Spleen (tissue), 11 donors: ENCODE results near the gene PADI2. TPM values are rescaled to one million over a fixed set of nuclear protein-coding genes. Genes with fewer than 3 reads are reported as not detected.

Experiments
- DNase-seq: peaks from one replicate; pipeline ENCODE4 v3.0.0-alpha.2; 2020
- H3K27ac ChIP-seq, 8 donors: fragments of 200-600 bp; sonication (generic) in 7 of 8; 1 replicate in 4 of 8; 2 replicates in 4 of 8; pipeline versions ENCODE4 v1.5.0 to v1.8.0; 2016 to 2021; ENCODE audit warnings: inconsistent platforms in 4 of 8, mild to moderate bottlenecking in 4 of 8, moderate library complexity in 1 of 8
- H3K27me3 ChIP-seq, 7 donors: fragments of 200-600 bp; sonication (generic) in 6 of 7; replicated peaks in 1 of 7; 1 replicate in 4 of 7; 2 replicates in 3 of 7; pipeline versions ENCODE4 v1.5.0 to v1.8.0; 2016 to 2021; ENCODE audit warnings: inconsistent platforms in 3 of 7, mild to moderate bottlenecking in 1 of 7
- H3K36me3 ChIP-seq, 6 donors: fragments of 200-600 bp; sonication (generic) in 5 of 6; 1 replicate in 4 of 6; 2 replicates in 2 of 6; pipeline versions ENCODE4 v1.5.0 to v1.8.0; 2016 to 2021; ENCODE audit warnings: inconsistent platforms in 2 of 6
- H3K4me1 ChIP-seq, 6 donors: fragments of 200-600 bp; sonication (generic) in 5 of 6; 1 replicate in 3 of 6; 2 replicates in 3 of 6; pipeline versions ENCODE4 v1.5.0 to v1.8.0; 2016 to 2021; ENCODE audit warnings: inconsistent platforms in 3 of 6
- H3K4me3 ChIP-seq, 8 donors: fragments of 200-600 bp; sonication (generic) in 7 of 8; 1 replicate in 4 of 8; 2 replicates in 4 of 8; pipeline versions ENCODE4 v1.5.0 to v1.8.0; 2016 to 2021; ENCODE audit warnings: inconsistent platforms in 4 of 8, mild to moderate bottlenecking in 4 of 8, moderate library complexity in 2 of 8
- H3K9me3 ChIP-seq, 8 donors: fragments of 200-600 bp; sonication (generic) in 7 of 8; 1 replicate in 4 of 8; 2 replicates in 4 of 8; pipeline versions ENCODE4 v1.5.0 to v1.8.0; 2016 to 2021; ENCODE audit warnings: inconsistent platforms in 4 of 8
- POLR2A ChIP-seq, 3 donors: fragments of 450-650 bp; IDR thresholded peaks; one replicate each; pipeline ENCODE4 v1.5.1; 2017; ENCODE audit warnings: antibody characterized with exemption in 3 of 3, mild to moderate bottlenecking in 1 of 3
- POLR2AphosphoS5 ChIP-seq, 3 donors: sonication (generic); formaldehyde crosslinking; IDR thresholded peaks; one replicate each; pipeline ENCODE4 v1.5.1; 2017; ENCODE audit warnings: antibody characterized with exemption in 3 of 3
- WGBS, 5 donors: extraction: QIAGEN DNeasy Blood & Tissue Kit in 3 of 5; methylation state at CpG; one replicate each; pipeline versions ENCODE4 v1.1.5 to v1.1.7; 2013 to 2018; 5-methylcytosine and 5-hydroxymethylcytosine counted together
- intact Hi-C: fragments of 100-400 bp; cut with DNase I; formaldehyde crosslinking; loops from one replicate; pipeline ENCODE4 v1.15.0; 2023; ENCODE audit warnings: low total_unique reads
- polyA plus RNA-seq, 3 donors: library from polyadenylated mRNA; stranded (reverse); fragments of 200-250 nt; gene quantifications; one replicate each; pipeline ENCODE4 v1.2.1, GENCODE V29; 2013
- total RNA-seq, 7 donors: library from RNA; depleted of rRNA in 3 of 7; stranded (reverse); fragments of >200 nt in 3 of 7; fragmentation: NEBNext Ultra II Directional in 4 of 7; extraction: Animal tissue kit (Norgen Biotek cat#: 25700) in 4 of 7; gene quantifications; one replicate each; pipeline versions ENCODE4 v1.1.0 to v1.2.1, GENCODE V29; 2016 to 2021
- TF ChIP-seq, protein P1 (sequence below), 11 experiments: fragments of 200-600 bp in 7 of 11; fragments of 450-650 bp in 4 of 11; sonication (generic) in 4 of 11; IDR thresholded peaks in 8 of 11; conservative IDR thresholded peaks in 3 of 11; 1 replicate in 7 of 11; 2 replicates in 4 of 11; pipeline versions ENCODE4 v1.4.0 to v1.8.0; 2016 to 2021; ENCODE audit warnings: antibody characterized with exemption in 11 of 11, inconsistent platforms in 4 of 11, mild to moderate bottlenecking in 1 of 11
- donor health status: healthy with polysubstance abuse.
- donor health status: DM: no; HTN: no; CAD: no; lungs with moderate emphysema.
- donor health status: DM: no; HTN: no; CAD: no.
- donor health status: Bipolar disorder and iron deficiency.
- donor health status: healthy.
- donor health status: DM: no; HTN: no; CAD: no.
- donor health status: DM: yes; HTN: yes; CAD: no.

PADI2 gene
- total and polyA plus RNA-seq, 10 donors = 0.50 to 63.6 (median 18.6) TPM

DNA sequence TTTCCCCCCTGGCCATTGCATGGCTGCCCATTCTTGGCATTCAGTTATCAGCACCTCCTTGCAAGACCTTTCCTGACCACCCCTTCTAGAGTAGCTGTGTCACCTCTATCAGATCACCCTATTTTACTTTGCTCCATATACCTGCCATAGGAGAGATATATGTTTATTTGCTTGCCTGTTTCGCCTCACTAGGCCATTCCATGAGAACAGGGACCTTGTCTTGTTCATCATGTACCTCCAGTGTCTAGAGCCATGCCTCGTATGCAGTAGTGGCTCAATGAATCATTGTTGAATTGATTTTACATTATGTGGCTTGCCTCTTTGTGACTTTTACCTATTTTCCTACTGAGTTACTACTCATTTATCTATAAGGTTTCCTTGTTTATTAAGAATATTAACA lies 26.4 kb upstream of the PADI2 start:
- Histone ChIP-seq H3K27ac (no peak overlapping the region), H3K36me3 (no peaks in the 10 kb centered on the region), H3K4me3 (no peak overlapping the region), H3K27me3 (peaks cover 0 to 28% (median 20%) of the 10 kb centered on the region in 7 donors), H3K9me3 (peaks cover 0 to 3% (median 0%) of the 10 kb centered on the region in 8 donors), H3K4me1 (no peaks in the 10 kb centered on the region)
- no peak for DNase-seq
- whole genome bisulfite sequencing, 5 donors = 76 to 87% (median 86%) methylated on average over 2 of the region's 2 CpGs
- TF ChIP-seq, protein P1, sequence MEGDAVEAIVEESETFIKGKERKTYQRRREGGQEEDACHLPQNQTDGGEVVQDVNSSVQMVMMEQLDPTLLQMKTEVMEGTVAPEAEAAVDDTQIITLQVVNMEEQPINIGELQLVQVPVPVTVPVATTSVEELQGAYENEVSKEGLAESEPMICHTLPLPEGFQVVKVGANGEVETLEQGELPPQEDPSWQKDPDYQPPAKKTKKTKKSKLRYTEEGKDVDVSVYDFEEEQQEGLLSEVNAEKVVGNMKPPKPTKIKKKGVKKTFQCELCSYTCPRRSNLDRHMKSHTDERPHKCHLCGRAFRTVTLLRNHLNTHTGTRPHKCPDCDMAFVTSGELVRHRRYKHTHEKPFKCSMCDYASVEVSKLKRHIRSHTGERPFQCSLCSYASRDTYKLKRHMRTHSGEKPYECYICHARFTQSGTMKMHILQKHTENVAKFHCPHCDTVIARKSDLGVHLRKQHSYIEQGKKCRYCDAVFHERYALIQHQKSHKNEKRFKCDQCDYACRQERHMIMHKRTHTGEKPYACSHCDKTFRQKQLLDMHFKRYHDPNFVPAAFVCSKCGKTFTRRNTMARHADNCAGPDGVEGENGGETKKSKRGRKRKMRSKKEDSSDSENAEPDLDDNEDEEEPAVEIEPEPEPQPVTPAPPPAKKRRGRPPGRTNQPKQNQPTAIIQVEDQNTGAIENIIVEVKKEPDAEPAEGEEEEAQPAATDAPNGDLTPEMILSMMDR (IDR thresholded peaks at IDR 0.05 in 8 of 11, conservative IDR thresholded peaks at IDR 0.05 in 3 of 11) = no peak
- TF ChIP-seq POLR2A (IDR thresholded peaks at IDR 0.05) (no peak), POLR2AphosphoS5 (IDR thresholded peaks at IDR 0.05) (no peak)
- intact Hi-C loops = no loop called here

DNA sequence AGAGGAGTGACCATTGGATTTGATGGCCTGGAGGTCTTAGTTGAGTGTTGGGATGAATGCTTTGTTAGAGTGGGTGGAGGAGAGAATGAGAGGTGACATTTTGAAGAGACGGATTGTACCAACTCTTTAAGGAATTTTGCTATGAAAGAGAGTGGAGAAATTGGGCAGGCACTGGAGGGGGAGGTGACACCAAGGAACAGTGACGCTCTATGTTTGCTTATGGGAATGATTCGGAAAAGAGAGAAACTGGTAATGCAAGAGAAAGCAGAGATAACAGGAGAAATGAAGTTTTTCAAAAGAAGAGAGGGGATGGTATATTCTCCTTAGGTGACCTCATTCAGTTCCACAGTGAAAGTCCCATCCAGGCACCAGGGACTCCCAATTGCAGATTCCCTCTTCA lies 24.5 kb upstream of the PADI2 start:
- Histone ChIP-seq H3K27me3 (peaks cover 0 to 11% (median 4%) of the 10 kb centered on the region in 7 donors), H3K4me3 (no peak overlapping the region), H3K9me3 (peaks cover 0 to 3% (median 0%) of the 10 kb centered on the region in 8 donors), H3K4me1 (no peaks in the 10 kb centered on the region), H3K36me3 (no peaks in the 10 kb centered on the region), H3K27ac (no peak overlapping the region)
- WGBS, 5 donors = 88 to 95% (median 91%) methylated on average over 3 of the region's 3 CpGs
- intact Hi-C loops = no loop called here
- TF ChIP-seq POLR2AphosphoS5 (IDR thresholded peaks at IDR 0.05) (no peak), POLR2A (IDR thresholded peaks at IDR 0.05) (no peak)
- TF ChIP-seq, protein P1 (IDR thresholded peaks at IDR 0.05 in 8 of 11, conservative IDR thresholded peaks at IDR 0.05 in 3 of 11) = no peak
- DNase-seq = no peak

DNA sequence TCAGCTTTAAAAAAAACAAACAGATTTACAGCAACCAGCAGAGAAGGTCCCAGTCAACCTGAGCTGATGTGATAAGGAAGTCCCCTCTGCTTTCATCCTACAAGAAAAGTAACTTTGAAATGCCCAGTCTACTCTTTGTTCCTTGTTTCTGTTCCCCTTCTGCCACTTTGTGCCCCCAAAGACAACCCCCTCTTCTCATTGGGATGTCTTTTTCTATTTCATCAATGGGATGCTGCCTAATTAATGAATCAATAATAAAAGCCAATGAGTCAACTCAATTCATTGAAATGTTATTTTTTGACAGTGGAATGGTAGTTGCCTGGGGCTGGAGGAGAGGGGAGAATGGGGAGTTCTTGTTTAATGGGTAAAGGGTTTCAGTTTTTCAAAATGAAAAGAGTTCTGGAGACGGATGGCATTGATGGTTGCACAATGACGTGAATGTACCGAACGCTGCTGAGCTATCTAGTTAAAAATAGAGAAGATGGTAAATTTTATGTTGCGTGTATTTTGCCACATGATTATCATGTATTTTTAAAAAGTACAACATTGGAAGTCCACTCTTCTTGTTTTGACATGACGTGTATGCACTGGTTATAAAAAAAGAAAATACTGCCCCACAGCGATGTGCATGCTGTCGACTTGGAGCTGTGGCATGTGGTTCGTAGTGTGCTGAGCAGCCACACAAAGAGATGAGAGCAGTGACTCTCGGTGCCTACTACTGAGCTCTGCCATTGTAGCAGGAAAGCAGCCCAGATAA lies 22.4 kb upstream of the PADI2 start:
- H3K9me3 ChIP-seq = peaks cover 0 to 3% (median 0%) of the 10 kb centered on the region in 8 donors
- peak overlapping the region in 3 of 8 donors; percentile 10 to 33 (median 32) for H3K27ac ChIP-seq
- DNase-seq = no peak
- WGBS, 5 donors = 68 to 74% (median 70%) methylated on average over 10 of the region's 10 CpGs
- intact Hi-C loops = no loop called here
- no peaks in the 10 kb centered on the region for H3K36me3 ChIP-seq
- no peaks in the 10 kb centered on the region for H3K4me1 ChIP-seq
- TF ChIP-seq POLR2AphosphoS5 (IDR thresholded peaks at IDR 0.05) (no peak), POLR2A (IDR thresholded peaks at IDR 0.05) (no peak)
- TF ChIP-seq, protein P1 (IDR thresholded peaks at IDR 0.05 in 8 of 11, conservative IDR thresholded peaks at IDR 0.05 in 3 of 11) = no peak
- peaks cover 0 to 8% (median 0%) of the 10 kb centered on the region in 7 donors for H3K27me3 ChIP-seq
- H3K4me3 ChIP-seq = no peak overlapping the region

DNA sequence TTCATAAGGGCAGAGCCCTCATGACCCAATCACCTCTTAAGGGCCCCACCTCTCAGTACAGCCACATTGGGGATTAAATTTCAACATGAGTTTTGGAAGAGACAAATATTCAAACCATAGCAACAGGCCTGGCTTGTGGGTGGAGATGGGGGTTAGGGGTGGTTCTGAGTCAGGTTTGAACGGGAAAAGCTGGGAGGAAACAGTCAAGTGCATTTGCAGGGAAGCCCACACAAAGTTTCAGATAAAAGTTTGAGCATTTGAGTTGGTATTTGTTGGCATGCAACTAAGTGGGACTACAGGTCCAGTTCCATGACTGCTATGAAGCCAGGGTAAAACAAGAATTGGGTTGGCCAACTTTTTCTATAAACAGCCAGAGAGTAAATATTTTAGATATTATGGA lies 21.0 kb upstream of the PADI2 start:
- TF ChIP-seq POLR2A (IDR thresholded peaks at IDR 0.05) = no peak
- TF ChIP-seq, protein P1 (IDR thresholded peaks at IDR 0.05 in 8 of 11, conservative IDR thresholded peaks at IDR 0.05 in 3 of 11) = no peak
- no peak for TF ChIP-seq POLR2AphosphoS5 (IDR thresholded peaks at IDR 0.05)
- Histone ChIP-seq H3K9me3 (peaks cover 0 to 3% (median 0%) of the 10 kb centered on the region in 8 donors), H3K4me3 (no peak overlapping the region), H3K36me3 (no peaks in the 10 kb centered on the region), H3K27me3 (peaks cover 0 to 17% (median 0%) of the 10 kb centered on the region in 7 donors), H3K27ac (no peak overlapping the region), H3K4me1 (no peaks in the 10 kb centered on the region)
- WGBS, 5 donors = 26 to 62% (median 30%) methylated on average over 1 of the region's 1 CpG
- DNase-seq = no peak
- intact Hi-C loops = no loop called here
